Measurements from ENCODE around the gene ARHGEF40.

GRCh38 chr14:21089877-21090193, 19.7 kb downstream of the ARHGEF40 start:
- TF ChIP-seq CTCF (optimal IDR thresholded peaks at IDR 0.05 in 1 of 3, IDR thresholded peaks at IDR 0.05 in 1 of 3, conservative IDR thresholded peaks at IDR 0.05 in 1 of 3; ENCODE audit: extremely low read depth in 1 of 3, insufficient read depth in 2 of 3, low read length in 3 of 3): no peak
- no peak for TF ChIP-seq EZH2 (IDR thresholded peaks at IDR 0.05; ENCODE audit: low read length)
